Activated CD4-positive, alpha-beta T cell treated with anti-CD3 and anti-CD28 coated beads for 36 hours (primary cell): Measurements from ENCODE around the gene MICAL2. TPM values are rescaled to one million over a fixed set of nuclear protein-coding genes. Genes with fewer than 3 reads are reported as not detected.
A peak's percentile ranks its signal among the peaks of the same experiment; 100 is the strongest.

ENCODE experiments used
- ATAC-seq: fragments of 200-7000 bp; cut with Tn5 transposase; one replicate; pipeline ENCODE4 v1.10.0; 2021; ENCODE audit warnings: mild to moderate bottlenecking, moderate library complexity
- CTCF ChIA-PET: fragments of 350-600 bp; sonication (Branson Sonifier 250); formaldehyde crosslinking; loops from one replicate; lab custom pipeline; 2021; ENCODE audit warnings: antibody characterized with exemption; lab: Charles Lee
- POLR2A ChIA-PET: fragments of 350-600 bp; sonication (Branson Sonifier 250); formaldehyde crosslinking; loops from one replicate; lab custom pipeline; 2021; ENCODE audit warnings: antibody characterized with exemption, inconsistent platforms; lab: Charles Lee
- DNase-seq: peaks from one replicate; pipeline ENCODE4 v3.0.0-alpha.2; 2020
- H3K27ac Mint-ChIP-seq: one replicate; pipeline ENCODE4 v1.8.0; 2021; ENCODE audit warnings: mixed read lengths
- H3K27me3 Mint-ChIP-seq: one replicate; pipeline ENCODE4 v1.8.0; 2021; ENCODE audit warnings: mixed read lengths
- H3K36me3 Mint-ChIP-seq: one replicate; pipeline ENCODE4 v1.8.0; 2021; ENCODE audit warnings: low read depth, mixed read lengths
- H3K4me1 Mint-ChIP-seq: one replicate; pipeline ENCODE4 v1.8.0; 2021; ENCODE audit warnings: mixed read lengths
- H3K4me3 Mint-ChIP-seq: one replicate; pipeline ENCODE4 v1.8.0; 2021; ENCODE audit warnings: mild to moderate bottlenecking, moderate library complexity, mixed read lengths
- H3K9me3 Mint-ChIP-seq: one replicate; pipeline ENCODE4 v1.8.0; 2021; ENCODE audit warnings: low read depth, mixed read lengths
- intact Hi-C, 2 experiments: fragments of 100-400 bp; cut with DNase I in 1 of 2; cut with micrococcal nuclease in 1 of 2; formaldehyde crosslinking; loops; one replicate each; pipeline versions ENCODE4 v1.14.2 to v1.15.1; 2022 to 2024; cut with DNase I, micrococcal nuclease
- total RNA-seq, 2 experiments: library from RNA; stranded (reverse); gene quantifications; one replicate each; pipeline ENCODE4 v1.2.3, GENCODE V29; 2021

MICAL2 gene
- total RNA-seq, 2 experiments from 2014 or later: 186 to 207 TPM

DNA sequence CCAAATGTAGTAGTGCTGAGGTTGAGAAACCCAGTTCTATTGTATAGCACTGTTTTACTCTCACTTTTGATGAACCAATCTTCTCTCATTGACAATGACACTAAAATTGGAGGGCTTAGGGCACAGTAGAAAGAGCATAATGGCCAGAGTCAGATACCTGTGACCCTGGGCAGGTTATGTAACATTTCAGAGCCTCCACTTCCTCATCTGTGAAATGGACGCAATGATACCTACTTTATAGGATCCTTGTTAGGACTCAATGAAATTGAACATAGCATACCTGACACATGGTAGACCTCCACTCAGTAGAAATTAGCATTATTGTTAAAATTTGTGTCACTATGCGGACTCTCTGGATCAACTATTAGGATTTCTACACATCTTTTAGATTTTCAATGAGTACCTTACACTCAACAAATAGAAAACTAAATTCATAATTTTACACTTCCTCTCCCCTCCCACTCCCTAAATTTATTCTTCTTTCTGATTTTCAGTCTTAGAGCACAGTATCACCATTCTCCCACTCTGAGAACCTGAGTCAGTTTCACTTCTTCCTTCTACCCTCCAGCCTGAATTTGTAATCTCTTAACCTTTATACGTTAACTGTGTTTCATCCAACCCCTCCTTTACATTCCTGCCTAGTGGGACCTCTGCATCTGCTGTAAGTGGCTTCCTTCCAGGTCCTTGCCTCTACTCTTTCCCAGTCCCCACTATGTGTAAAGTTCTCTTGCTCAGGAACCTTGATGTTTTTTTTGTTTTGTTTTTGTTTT is 78.3 kb downstream of the MICAL2 start:
- H3K4me1 Mint-ChIP-seq: peaks cover 62% of the 10 kb centered on the region
- intact Hi-C loops: loop anchor here in 1 of 2 experiments (1.0 kb wide), 2 partner anchors 14 to 38 kb away; no protein-coding TSS in a partner anchor
- H3K27me3 Mint-ChIP-seq: no peaks in the 10 kb centered on the region
- no peaks in the 10 kb centered on the region for H3K9me3 Mint-ChIP-seq
- ChIA-PET CTCF (interaction anchor here (1.0 to 3.0 kb wide), 6 partner anchors 9 to 47 kb away, joined by 3 to 18 read pairs (median 12); no protein-coding TSS in a partner anchor), POLR2A (interaction anchor here (0.9 to 2.7 kb wide), 7 partner anchors 10 to 47 kb away, joined by 4 to 30 read pairs (median 6); no protein-coding TSS in a partner anchor)
- peaks cover 5% of the 10 kb centered on the region for H3K36me3 Mint-ChIP-seq
- H3K4me3 Mint-ChIP-seq: peak overlapping the region; percentile 52
- ATAC-seq (peak; percentile 51), DNase-seq (no peak)
- peak overlapping the region; percentile 94 for H3K27ac Mint-ChIP-seq

DNA sequence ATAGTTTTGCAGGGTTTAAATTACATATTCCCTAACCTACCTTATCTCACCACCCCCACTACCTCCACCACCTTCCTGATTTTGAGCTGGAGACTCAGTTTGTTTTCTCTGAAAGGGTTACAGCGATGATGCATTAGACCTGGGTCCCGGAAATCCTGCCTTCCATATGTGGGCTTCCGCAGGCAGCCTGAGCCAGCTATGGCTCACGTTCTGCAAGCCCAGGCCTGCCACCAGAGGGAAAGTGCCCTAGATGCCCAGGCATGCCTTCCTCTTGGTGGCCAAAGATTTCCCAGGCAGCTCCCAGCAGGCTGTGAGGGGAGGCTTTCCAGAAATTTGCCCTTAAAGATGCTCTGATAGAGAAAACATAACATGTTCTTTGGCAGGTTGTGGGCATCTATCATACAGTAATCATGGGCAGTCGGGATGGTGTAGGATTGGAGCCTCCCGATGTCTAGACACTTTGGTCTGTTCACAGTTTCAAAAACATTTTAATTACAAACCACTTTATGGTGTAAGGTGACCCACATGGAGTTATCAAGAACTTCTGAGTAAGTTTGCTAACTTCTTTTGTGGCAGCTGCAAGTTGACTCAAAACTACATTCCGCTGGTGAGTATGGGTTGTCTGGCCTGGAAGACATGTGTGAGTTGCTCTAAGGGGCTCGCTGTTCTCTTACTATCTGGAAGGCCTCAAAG is 79.3 kb downstream of the MICAL2 start:
- Mint-ChIP-seq H3K27me3 (no peaks in the 10 kb centered on the region), H3K27ac (peak overlapping the region; percentile 94), H3K4me1 (peaks cover 70% of the 10 kb centered on the region), H3K36me3 (peaks cover 5% of the 10 kb centered on the region), H3K9me3 (no peaks in the 10 kb centered on the region), H3K4me3 (peak overlapping the region; percentile 52)
- ChIA-PET CTCF (interaction anchor here (1.2 to 3.0 kb wide), 9 partner anchors 10 to 46 kb away, joined by 3 to 18 read pairs (median 7); no protein-coding TSS in a partner anchor), POLR2A (interaction anchor here (0.6 to 2.7 kb wide), 7 partner anchors 13 to 67 kb away, joined by 3 to 30 read pairs (median 4); no protein-coding TSS in a partner anchor)
- ATAC-seq (peak; percentile 63), DNase-seq (peak; percentile 61)
- intact Hi-C loops: loop anchor here (1.0 to 10.0 kb wide), 5 partner anchors 15 to 345 kb away; partner anchors contain the start of gene USP47 (in 1 of the 2)

DNA sequence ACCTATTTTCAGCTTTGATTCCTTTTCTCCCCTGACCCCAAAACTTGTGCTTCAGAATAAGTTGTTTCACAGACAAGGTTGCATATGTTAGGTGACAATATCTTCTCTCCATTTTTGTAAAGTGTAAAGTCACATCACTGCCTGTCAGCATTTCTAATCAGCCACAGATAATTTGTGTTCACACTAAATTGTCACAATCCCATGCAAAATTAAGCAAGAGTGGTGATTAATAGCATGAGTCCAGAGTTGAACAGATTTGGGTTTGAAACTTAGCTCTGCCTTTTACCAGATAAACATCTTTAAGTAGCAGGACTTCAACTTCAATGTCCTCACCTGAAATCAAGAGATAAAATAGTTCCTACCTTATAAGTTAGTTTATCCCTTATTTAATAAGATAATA is 80.1 kb downstream of the MICAL2 start:
- ChIA-PET POLR2A (interaction anchor here (1.0 to 2.7 kb wide), 3 partner anchors 12 to 40 kb away, joined by 3 to 30 read pairs (median 6); no protein-coding TSS in a partner anchor), CTCF (interaction anchor here (0.6 to 3.0 kb wide), 11 partner anchors 9 to 46 kb away, joined by 3 to 18 read pairs (median 4); no protein-coding TSS in a partner anchor)
- Mint-ChIP-seq H3K9me3 (no peaks in the 10 kb centered on the region), H3K4me1 (peaks cover 76% of the 10 kb centered on the region), H3K27me3 (no peaks in the 10 kb centered on the region), H3K27ac (peak overlapping the region; percentile 94), H3K4me3 (peak overlapping the region; percentile 52), H3K36me3 (peaks cover 5% of the 10 kb centered on the region)
- intact Hi-C loops: loop anchor here (1.0 to 10.0 kb wide), 5 partner anchors 16 to 346 kb away; partner anchors contain the start of gene USP47 (in 1 of the 2)
- DNase-seq (no peak), ATAC-seq (no peak)

DNA sequence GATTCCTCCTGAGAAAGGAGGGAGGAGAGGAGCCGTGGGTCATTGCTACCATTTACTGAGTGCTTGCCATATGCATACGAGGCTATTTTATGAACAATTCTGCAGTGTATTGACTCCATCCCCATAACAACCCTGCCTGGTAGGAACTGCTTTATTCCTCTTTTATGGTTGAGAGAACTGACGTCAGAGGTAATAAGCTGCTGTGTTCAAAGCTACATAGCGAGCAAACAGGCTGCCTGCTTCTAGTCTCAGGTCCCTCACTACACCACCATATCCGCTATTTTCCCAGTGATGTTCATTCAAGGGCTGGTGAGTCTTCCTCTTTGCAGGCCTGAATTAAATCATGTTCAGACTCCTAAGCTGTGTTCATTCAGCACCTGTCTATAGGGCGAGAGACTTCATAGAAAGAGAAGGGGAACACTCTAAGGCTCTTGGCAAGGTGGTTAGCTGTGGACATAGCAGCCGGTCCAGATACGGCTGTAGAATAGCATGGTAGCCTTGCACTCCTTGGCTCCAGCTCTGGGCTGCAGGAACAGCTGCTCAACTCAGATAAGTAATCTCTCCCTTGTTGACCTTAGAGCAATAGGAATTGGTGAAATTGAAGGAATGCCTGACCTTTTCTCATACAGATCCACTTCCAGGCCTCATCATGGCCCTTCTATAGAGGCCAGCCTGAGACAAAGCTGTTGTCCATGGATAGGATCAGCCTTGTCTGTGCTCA is 82.6 kb downstream of the MICAL2 start:
- Mint-ChIP-seq H3K27me3 (no peaks in the 10 kb centered on the region), H3K4me3 (no peak overlapping the region), H3K9me3 (no peaks in the 10 kb centered on the region), H3K27ac (peak overlapping the region; percentile 27), H3K36me3 (peaks cover 26% of the 10 kb centered on the region), H3K4me1 (peaks cover 79% of the 10 kb centered on the region)
- ChIA-PET CTCF (interaction anchor here (0.7 to 3.9 kb wide), 3 partner anchors 17 to 49 kb away, joined by 3 to 12 read pairs (median 4); no protein-coding TSS in a partner anchor), POLR2A (interaction anchor here (0.6 kb wide), 1 partner anchor 351 kb away, joined by 5 read pairs; no protein-coding TSS in a partner anchor)
- ATAC-seq: no peak
- no peak for DNase-seq
- intact Hi-C loops: loop anchor here in 1 of 2 experiments (10.0 kb wide), 1 partner anchor 348 kb away; the partner anchor contains the start of gene USP47

DNA sequence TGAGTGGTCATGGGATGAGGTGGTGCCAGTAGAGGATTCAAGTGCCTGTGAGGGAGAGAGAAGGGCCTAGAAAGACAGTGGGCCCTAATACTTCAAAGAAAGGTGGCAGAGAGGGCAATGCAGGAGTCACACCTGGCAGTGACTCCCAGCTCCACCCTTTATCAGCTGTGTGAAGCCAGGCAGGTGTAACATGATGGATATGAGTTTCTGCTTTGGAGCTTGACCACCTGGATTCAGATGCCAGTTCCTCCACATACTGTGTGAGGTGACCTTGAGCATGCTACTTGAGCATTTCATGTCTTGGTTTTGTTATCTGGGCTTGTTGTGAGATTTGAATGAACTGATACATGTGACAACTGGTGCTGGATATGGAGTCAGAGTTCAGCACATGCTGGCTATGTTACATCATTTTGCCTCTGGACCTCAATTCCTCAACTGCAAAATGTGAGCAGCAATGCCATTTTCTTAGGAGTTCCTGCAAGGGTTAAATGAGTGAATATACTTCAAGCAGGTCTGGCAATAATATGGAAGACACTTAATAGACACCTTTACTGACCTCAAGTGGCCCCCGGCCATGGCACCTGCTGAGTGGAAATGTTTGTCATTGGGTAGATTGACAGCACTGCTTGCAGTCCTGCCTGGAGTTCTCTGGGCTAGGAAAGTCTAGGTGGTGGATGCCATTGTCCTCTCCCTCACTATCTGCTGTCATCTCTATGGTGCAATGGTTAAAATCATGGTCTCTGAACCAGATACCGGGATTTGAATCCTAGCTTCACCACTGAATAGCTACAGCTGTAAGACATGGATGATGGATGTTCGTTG is 83.3 kb downstream of the MICAL2 start:
- Mint-ChIP-seq H3K36me3 (peaks cover 34% of the 10 kb centered on the region), H3K4me3 (no peak overlapping the region), H3K27me3 (no peaks in the 10 kb centered on the region), H3K9me3 (no peaks in the 10 kb centered on the region), H3K4me1 (peaks cover 80% of the 10 kb centered on the region), H3K27ac (peak overlapping the region; percentile 27)
- ChIA-PET CTCF (interaction anchor here (0.7 to 3.9 kb wide), 5 partner anchors 11 to 48 kb away, joined by 3 to 12 read pairs (median 4); no protein-coding TSS in a partner anchor), POLR2A (interaction anchor here (1.2 kb wide), 1 partner anchor 43 kb away, joined by 5 read pairs; no protein-coding TSS in a partner anchor)
- no peak for ATAC-seq
- no peak for DNase-seq
- intact Hi-C loops: loop anchor here in 1 of 2 experiments (10.0 kb wide), 1 partner anchor 349 kb away; the partner anchor contains the start of gene USP47

DNA sequence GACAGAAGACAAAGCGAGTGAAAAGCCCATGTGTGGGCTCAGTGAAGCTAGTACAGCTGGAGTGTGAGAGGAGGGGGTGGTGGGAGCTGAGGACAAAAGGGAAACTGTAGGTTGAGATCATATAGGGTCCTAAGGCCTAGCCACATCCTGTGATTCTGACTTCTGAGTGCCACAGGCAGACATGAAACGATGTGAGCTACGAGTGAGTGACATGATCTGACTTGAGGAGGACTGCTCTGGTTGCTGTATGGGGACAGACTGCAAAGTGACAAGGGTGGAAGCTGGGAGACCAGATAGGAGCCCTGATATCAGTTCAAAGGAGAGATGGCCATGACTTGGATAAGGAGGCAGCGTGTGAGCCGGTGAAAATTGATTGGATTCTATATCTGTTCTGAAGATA is 85.4 kb downstream of the MICAL2 start:
- Mint-ChIP-seq H3K9me3 (no peaks in the 10 kb centered on the region), H3K27me3 (no peaks in the 10 kb centered on the region)

DNA sequence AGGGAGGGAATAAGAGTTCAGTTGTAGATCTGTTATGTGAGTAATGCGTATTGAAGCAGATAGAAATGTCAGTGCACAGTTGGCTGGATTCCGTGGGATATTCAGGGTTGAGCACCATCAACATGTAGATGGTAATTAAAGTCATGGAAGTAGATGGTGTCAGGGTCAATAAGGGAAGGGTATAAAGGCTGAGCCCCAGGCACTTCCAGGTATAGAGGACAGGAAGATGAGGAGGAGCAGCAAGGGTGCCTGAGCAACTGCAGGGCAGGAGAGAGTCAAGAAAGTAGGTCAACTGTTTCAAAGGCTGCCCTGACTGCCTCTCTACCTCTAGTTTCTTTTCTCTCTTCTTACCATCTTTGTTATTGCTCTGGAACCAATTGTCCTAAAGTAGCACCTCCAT is 85.9 kb downstream of the MICAL2 start:
- ATAC-seq: no peak
- H3K36me3 Mint-ChIP-seq: peaks cover 52% of the 10 kb centered on the region
- H3K9me3 Mint-ChIP-seq: no peaks in the 10 kb centered on the region

More for the DNA sequence above, 85.4 kb downstream of the MICAL2 start:
- H3K4me3 Mint-ChIP-seq: peak overlapping the region; percentile 82
- DNase-seq (peak; percentile 68), ATAC-seq (peak; percentile 82)
- ChIA-PET POLR2A (interaction anchor here (0.7 to 1.2 kb wide), 4 partner anchors 8 to 45 kb away, joined by 3 to 13 read pairs (median 4); no protein-coding TSS in a partner anchor), CTCF (interaction anchor here (0.6 to 3.9 kb wide), 8 partner anchors 9 to 92 kb away, joined by 3 to 12 read pairs (median 4); no protein-coding TSS in a partner anchor)
- H3K27ac Mint-ChIP-seq: peak overlapping the region; percentile 97
- intact Hi-C loops: loop anchor here in 1 of 2 experiments (5.0 to 10.0 kb wide), 2 partner anchors 42 to 351 kb away; partner anchors contain the start of gene USP47
- peaks cover 50% of the 10 kb centered on the region for H3K36me3 Mint-ChIP-seq
- peaks cover 81% of the 10 kb centered on the region for H3K4me1 Mint-ChIP-seq

DNA sequence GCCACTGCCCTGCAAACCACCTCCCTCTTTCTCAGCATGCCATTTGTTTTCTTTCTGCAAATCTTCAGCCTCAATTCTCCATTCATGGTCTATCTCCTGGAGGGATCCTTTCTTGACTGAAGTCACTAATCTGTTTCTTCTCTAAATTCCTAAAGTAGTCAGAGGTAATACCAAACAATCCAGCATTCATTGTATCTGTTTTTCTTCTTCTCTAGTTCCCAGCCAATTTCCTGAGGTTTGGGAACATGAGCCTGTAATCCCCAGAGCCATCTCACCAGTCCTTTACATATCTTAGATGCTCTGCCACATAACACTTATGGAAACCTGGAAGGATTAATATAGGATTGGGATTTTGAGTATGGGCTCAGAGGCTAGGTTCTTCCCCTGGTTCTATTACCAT is 86.5 kb downstream of the MICAL2 start:
- peaks cover 52% of the 10 kb centered on the region for H3K36me3 Mint-ChIP-seq
- peaks cover 84% of the 10 kb centered on the region for H3K4me1 Mint-ChIP-seq
- no peaks in the 10 kb centered on the region for H3K27me3 Mint-ChIP-seq
- peak overlapping the region; percentile 97 for H3K27ac Mint-ChIP-seq
- H3K4me3 Mint-ChIP-seq: peak overlapping the region; percentile 82
- ATAC-seq (no peak), DNase-seq (no peak)
- ChIA-PET CTCF (interaction anchor here (0.8 to 1.5 kb wide), 5 partner anchors 12 to 52 kb away, joined by 3 read pairs; no protein-coding TSS in a partner anchor), POLR2A (interaction anchor here (1.2 to 2.4 kb wide), 3 partner anchors 39 to 63 kb away, joined by 3 to 12 read pairs (median 3); no protein-coding TSS in a partner anchor)
- H3K9me3 Mint-ChIP-seq: no peaks in the 10 kb centered on the region
- intact Hi-C loops: loop anchor here in 1 of 2 experiments (5.0 to 10.0 kb wide), 2 partner anchors 40 to 352 kb away; partner anchors contain the start of gene USP47

More for the DNA sequence above, 85.9 kb downstream of the MICAL2 start:
- Mint-ChIP-seq H3K27ac (peak overlapping the region; percentile 97), H3K4me1 (peaks cover 85% of the 10 kb centered on the region), H3K27me3 (no peaks in the 10 kb centered on the region), H3K4me3 (peak overlapping the region; percentile 82)
- ChIA-PET CTCF (interaction anchor here (0.8 to 3.9 kb wide), 6 partner anchors 9 to 51 kb away, joined by 3 to 12 read pairs (median 3); no protein-coding TSS in a partner anchor), POLR2A (interaction anchor here (1.0 to 1.2 kb wide), 3 partner anchors 28 to 62 kb away, joined by 3 to 13 read pairs (median 5); no protein-coding TSS in a partner anchor)
- intact Hi-C loops: loop anchor here in 1 of 2 experiments (5.0 to 10.0 kb wide), 2 partner anchors 41 to 352 kb away; partner anchors contain the start of gene USP47
- no peak for DNase-seq
